NCI-H1105 treated with DMSO at 0.1 percent for 48 hours (cell line): Measurements from ENCODE around the gene TUBB3.

ENCODE experiments used
- DNase-seq: peaks from one replicate; lab custom pipeline; 2025; lab: John Stamatoyannopoulos, UW

TUBB3 gene

GRCh38 chr16:89938175-89938885 is 15.2 kb downstream of the TUBB3 start:
- no peak for DNase-seq

GRCh38 chr16:89944773-89945172 is 21.6 kb downstream of the TUBB3 start:
- DNase-seq, result no peak

- DNase-seq, result no peak
Observed at GRCh38 chr16:89945654-89946053, 22.5 kb downstream of the TUBB3 start.

- DNase-seq, result no peak
Observed at GRCh38 chr16:89946515-89946914, 23.4 kb downstream of the TUBB3 start.

GRCh38 chr16:89949121-89949742 is 26.1 kb downstream of the TUBB3 start:
- DNase-seq, result no peak

- no peak for DNase-seq
Observed at GRCh38 chr16:89949756-89950155, 26.6 kb downstream of the TUBB3 start.

- no peak for DNase-seq
Observed at GRCh38 chr16:89951509-89951908, 28.4 kb downstream of the TUBB3 start.

GRCh38 chr16:89952049-89952448 is 28.9 kb downstream of the TUBB3 start:
- DNase-seq, result no peak

- no peak for DNase-seq
Observed at GRCh38 chr16:89952551-89952950, 29.4 kb downstream of the TUBB3 start.

GRCh38 chr16:89953671-89954406 is 30.7 kb downstream of the TUBB3 start:
- no peak for DNase-seq

GRCh38 chr16:89954462-89954861 is 31.3 kb downstream of the TUBB3 start:
- DNase-seq, result no peak

GRCh38 chr16:89955001-89955685 is 32.0 kb downstream of the TUBB3 start:
- DNase-seq, result no peak

GRCh38 chr16:89956505-89957215 is 33.5 kb downstream of the TUBB3 start:
- no peak for DNase-seq

- DNase-seq, result no peak
Observed at GRCh38 chr16:89957216-89957785, 34.2 kb downstream of the TUBB3 start.

- no peak for DNase-seq
Observed at GRCh38 chr16:89958068-89958467, 34.9 kb downstream of the TUBB3 start.

GRCh38 chr16:89958596-89958995 is 35.5 kb downstream of the TUBB3 start:
- DNase-seq, result no peak

GRCh38 chr16:89960966-89961365 is 37.8 kb downstream of the TUBB3 start:
- no peak for DNase-seq

GRCh38 chr16:89961920-89962319 is 38.8 kb downstream of the TUBB3 start:
- no peak for DNase-seq

GRCh38 chr16:89962754-89963498 is 39.8 kb downstream of the TUBB3 start:
- DNase-seq, result no peak

- no peak for DNase-seq
Observed at GRCh38 chr16:89964201-89964600, 41.1 kb downstream of the TUBB3 start.
